Hepatocyte (in vitro differentiated cells): ENCODE data around the gene AFAP1L2.

ENCODE experiments used
- EZH2 ChIP-seq: fragments of 200-600 bp; sonication (generic); IDR thresholded peaks from 2 replicates; pipeline ENCODE4 v1.6.1; 2016; ENCODE audit warnings: antibody characterized with exemption, mild to moderate bottlenecking, borderline replicate concordance
- EZH2phosphoT487 ChIP-seq: fragments of 200-600 bp; sonication (generic); IDR thresholded peaks from one replicate; pipeline ENCODE4 v1.6.1; 2018; ENCODE audit warnings: antibody characterized with exemption, mild to moderate bottlenecking, low read depth, moderate library complexity; ENCODE audit not compliant: unreplicated experiment, severe bottlenecking
- TF ChIP-seq, protein P1 (sequence below): fragments of 200-600 bp; sonication (generic); IDR thresholded peaks from 2 replicates; pipeline ENCODE4 v1.5.1; 2016; ENCODE audit warnings: antibody characterized with exemption, mild to moderate bottlenecking; ENCODE audit not compliant: poor library complexity

- TF ChIP-seq, protein P1, sequence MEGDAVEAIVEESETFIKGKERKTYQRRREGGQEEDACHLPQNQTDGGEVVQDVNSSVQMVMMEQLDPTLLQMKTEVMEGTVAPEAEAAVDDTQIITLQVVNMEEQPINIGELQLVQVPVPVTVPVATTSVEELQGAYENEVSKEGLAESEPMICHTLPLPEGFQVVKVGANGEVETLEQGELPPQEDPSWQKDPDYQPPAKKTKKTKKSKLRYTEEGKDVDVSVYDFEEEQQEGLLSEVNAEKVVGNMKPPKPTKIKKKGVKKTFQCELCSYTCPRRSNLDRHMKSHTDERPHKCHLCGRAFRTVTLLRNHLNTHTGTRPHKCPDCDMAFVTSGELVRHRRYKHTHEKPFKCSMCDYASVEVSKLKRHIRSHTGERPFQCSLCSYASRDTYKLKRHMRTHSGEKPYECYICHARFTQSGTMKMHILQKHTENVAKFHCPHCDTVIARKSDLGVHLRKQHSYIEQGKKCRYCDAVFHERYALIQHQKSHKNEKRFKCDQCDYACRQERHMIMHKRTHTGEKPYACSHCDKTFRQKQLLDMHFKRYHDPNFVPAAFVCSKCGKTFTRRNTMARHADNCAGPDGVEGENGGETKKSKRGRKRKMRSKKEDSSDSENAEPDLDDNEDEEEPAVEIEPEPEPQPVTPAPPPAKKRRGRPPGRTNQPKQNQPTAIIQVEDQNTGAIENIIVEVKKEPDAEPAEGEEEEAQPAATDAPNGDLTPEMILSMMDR, result no peak
- TF ChIP-seq EZH2phosphoT487, result no peak
- no peak for TF ChIP-seq EZH2
Observed at GRCh38 chr10:114289096-114289436, 115.2 kb downstream of the AFAP1L2 start.
